HG03280 (cell line): ENCODE data around the gene PEX5L.
"Not testable (repeated sequence)": the region's sequence is repeated elsewhere in the genome, so short reads cannot be mapped to it uniquely, and the experiment has no call there.

ENCODE experiments used
- ATAC-seq: cut with Tn5 transposase; IDR thresholded peaks from one replicate; pipeline ENCODE4 v1.9.1; 2021; ENCODE audit warnings: mild to moderate bottlenecking, moderate library complexity; ENCODE audit not compliant: unreplicated experiment

The PEX5L gene

DNA sequence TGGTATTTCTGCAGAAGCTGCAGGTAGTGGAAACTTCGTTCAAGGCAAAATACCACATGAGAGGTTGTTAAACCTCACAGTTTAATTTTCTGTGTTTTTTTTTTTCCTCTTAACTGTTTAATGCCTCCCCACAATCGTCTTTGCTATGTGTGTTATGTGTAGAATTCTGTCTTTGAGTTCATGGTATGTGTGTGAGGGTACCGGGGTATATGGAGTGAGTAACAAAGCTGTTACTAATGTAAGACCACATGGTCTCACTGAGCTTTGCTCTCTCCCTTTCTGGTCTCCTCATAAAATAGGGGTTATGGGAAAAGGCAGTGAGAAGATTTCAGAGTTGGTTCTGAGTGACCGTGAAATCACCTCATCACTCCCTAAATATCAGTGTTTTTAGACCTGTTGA, 240.3 kb downstream of the PEX5L start:
- ATAC-seq: no peak

- ATAC-seq: no peak
Observed at GRCh38 chr3:179794355-179794754, 242.4 kb downstream of the PEX5L start.

DNA sequence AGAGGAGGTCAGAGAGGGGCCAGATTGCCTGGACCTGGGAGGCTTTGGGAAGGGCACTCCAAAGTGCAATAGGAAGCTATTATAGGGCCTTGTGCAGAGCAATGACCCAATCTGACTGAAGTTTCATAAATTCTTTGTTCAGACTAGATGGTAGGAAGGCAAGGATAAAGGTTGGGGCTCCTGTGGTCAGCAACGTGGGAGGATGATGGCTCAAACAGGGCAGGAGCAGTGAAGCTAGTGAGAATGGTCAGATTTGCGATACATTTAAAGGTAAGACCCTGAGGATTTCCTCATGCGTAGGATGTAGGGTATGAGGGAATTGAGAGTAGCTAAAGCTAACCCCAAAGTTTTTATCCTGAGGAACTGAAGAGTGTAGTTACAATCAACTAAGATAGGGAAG, 244.9 kb downstream of the PEX5L start:
- ATAC-seq: no peak

DNA sequence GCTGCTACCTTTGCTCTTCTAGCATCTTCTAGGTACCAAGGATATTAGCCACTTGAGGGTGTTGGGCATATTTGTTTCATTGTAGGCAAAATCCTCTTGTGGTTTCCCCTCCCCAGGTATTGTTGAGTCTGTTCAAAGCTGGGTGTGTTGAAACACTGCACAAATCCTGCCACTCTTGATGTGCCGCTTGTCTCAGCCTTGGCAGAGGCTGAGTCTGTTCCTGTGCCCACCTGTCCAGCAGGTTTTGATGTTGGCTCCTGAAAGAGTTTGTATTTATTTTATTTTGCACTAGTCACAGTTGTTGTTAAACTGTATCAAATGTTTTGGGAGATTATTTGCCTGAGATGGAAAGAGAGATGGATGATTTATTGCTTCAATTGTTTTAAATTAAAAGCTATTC, 247.7 kb downstream of the PEX5L start:
- no peak for ATAC-seq

DNA sequence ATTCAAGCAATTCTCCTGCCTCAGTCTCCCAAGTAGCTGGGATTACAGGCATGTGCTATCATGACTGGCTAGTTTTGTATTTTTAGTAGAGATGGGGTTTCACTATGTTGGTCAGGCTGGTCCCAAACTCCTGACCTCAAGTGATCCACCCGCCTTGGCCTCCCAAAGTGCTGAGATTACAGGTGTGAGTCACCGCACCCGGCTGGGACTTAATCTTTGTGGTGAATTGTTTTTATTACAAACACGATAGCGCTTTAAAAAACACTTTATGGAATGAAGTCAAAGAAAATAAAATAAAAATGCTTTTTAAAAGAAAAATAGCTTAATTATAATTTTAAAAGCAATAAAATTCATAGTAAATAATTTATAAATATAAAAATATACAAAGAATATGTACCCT, 253.9 kb downstream of the PEX5L start:
- not testable (repeated sequence) for ATAC-seq

DNA sequence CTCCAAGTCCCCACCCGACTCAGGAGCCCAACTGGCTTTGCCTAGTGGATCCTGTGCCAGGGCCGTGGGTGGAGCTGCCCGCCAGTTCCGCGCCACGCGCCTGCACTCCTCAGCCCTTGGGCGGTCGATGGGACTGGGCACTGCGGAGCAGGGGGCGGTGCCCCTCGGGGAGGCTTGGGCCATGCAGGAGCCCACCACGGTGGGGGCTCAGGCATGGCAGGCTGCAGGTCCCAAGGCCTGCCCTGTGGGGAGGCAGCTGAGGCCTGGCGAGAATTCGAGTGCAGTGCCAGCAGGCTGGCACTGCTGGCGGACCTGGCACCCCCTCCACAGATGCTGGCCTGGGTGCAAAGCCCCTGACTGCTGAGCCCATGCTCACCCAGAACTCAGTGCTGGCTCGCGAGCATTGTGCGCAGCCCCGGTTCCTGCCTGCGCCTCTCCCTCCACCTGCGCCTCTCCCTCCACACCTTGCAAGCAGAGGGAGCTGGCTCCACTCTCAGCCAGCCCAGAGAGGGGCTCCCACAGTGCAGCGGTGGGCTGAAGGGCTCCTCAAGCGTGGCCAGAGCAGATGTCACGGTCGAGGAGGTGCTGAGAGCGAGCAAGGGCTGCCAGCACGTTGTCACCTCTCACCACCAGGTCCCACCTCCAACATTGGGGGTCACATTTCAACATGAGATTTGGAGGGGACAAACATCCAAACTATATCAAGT, 261.2 kb downstream of the PEX5L start:
- no peak for ATAC-seq

DNA sequence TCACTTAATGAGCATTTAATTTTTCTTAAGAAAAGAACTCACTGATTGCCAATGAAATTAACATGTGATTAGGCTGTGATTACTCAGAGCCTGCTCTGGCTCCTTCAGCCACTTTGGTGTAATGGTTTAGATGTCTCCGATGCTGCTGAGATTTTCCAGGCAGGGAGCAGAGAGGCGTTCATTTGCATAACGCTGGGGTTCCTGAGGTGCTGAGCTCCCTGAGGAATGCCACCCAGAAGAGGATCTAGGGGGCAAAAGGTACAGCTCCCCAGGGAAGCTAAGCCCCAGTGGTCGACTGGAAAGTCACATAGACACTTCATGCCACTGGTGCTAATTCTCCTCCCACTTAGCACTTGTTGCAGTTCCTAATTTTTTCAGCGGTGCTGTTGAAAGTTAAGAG, 264.4 kb downstream of the PEX5L start:
- no peak for ATAC-seq

GRCh38 chr3:179771797-179772196, 264.9 kb downstream of the PEX5L start:
- ATAC-seq: no peak

DNA sequence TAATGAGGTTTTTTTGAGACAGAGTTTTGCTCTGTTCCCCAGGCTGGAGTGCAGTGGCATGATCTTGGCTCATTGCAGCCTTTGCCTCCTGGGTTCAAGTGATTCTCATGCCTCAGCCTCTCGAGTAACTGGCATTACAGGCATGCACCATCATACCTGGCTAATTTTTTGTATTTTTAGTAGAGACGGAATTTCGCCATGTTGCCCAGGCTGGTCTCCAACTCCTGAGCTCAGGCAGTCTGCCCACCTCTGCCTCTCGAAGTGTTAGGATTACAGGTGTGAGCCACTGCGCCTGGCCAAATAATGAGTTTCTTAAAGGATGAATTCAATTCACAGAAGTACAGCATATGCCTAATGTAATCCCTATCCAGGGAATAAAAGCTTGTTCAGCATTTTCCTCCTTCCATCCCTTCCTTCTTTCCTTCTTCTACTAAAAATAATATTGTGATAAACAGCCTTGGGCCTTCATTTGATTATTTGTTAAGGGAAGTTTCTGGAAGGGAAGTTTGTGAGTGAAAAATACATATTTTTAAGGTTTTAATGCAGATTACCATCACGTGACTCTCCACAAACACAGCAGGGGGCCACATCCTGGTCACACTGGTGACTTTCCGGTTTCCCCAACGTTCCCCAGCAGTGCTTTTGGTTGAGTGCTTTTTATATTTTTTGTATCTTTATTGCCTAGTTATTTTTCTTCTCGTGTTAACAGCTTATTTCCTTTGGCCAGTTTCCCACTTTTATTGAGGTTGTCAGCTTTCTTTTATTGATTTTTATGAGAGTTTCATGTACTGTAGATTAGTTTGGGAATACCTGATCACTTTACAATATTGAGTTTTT, 267.1 kb downstream of the PEX5L start:
- ATAC-seq: no peak

- no peak for ATAC-seq
Observed at GRCh38 chr3:179768080-179768479, 268.7 kb downstream of the PEX5L start.

GRCh38 chr3:179766416-179767133, 270.2 kb downstream of the PEX5L start:
- ATAC-seq: no peak

- no peak for ATAC-seq
Observed at GRCh38 chr3:179765396-179765795, 271.3 kb downstream of the PEX5L start.

DNA sequence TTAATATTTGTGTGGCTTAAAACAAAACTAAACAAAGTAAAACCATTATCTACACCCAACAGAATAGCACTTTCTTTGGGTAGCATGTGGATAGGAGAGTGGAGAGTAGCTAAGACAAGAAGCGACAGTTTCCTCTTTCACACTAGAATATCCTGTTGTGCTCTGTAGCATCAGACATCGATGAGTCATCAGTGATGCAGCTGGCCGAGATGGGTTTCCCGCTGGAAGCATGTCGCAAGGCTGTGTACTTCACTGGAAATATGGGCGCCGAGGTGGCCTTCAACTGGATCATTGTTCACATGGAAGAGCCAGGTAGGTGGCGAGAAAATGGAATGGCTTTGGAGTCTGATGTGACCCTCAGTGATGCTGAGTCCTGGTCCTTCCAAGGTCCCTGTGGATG, 275.8 kb downstream of the PEX5L start:
- ATAC-seq: no peak

DNA sequence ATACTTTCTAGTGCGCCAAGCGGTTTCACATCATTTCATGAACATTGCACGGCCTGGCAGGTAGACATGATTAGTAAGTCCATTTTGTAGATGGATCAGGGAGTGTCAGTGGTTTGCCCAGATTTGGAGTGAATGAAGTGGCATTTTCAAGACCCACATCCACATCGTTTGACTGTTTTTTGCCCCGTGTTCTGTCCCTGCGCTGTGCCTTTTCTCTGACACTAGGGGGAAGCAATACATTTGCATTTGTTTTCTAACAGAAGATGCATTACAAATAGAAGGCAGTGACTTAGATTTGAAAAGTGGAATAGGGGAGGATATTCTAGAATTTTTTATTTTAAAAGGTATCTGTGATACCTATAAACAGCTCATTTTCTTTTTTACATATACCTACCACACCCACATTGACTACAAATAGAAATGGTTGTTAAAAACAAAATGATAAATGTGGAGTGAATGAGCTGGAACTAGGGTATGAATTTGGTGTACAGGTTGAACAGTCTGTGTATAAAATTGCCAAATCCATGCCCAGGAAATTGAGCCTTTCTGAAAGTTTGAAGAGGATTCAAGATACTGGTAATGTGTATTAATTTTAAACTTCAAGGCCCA, 285.9 kb downstream of the PEX5L start:
- ATAC-seq: no peak

DNA sequence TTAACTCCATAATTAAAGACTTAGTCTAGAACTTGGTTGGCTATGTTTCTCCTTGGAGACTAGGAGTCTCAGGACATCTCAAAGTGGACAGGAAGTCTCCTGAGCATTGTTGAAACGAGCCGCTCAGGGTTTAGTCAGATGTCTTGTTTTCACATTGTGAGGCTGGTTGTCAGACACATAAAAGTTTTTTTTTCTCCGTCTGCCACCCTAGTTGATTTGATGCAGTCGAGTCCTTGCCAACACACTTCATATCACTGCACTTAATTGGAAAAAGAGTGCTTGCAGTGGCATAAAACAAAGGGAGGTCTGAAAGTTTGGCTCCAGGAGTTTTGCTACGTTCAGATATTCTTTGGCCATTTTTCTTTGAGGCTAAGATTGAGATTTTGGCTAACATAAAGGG, 291.0 kb downstream of the PEX5L start:
- ATAC-seq: no peak

GRCh38 chr3:179745079-179745478, 291.7 kb downstream of the PEX5L start:
- ATAC-seq: no peak
